HG03571 (cell line): ENCODE results near the gene SLC7A6OS.
"Not testable (repeated sequence)": the region's sequence is repeated elsewhere in the genome, so short reads cannot be mapped to it uniquely, and the experiment has no call there.

Experiments used
- ATAC-seq: cut with Tn5 transposase; IDR thresholded peaks from one replicate; pipeline ENCODE4 v1.9.1; 2021; ENCODE audit not compliant: unreplicated experiment

Gene SLC7A6OS

DNA sequence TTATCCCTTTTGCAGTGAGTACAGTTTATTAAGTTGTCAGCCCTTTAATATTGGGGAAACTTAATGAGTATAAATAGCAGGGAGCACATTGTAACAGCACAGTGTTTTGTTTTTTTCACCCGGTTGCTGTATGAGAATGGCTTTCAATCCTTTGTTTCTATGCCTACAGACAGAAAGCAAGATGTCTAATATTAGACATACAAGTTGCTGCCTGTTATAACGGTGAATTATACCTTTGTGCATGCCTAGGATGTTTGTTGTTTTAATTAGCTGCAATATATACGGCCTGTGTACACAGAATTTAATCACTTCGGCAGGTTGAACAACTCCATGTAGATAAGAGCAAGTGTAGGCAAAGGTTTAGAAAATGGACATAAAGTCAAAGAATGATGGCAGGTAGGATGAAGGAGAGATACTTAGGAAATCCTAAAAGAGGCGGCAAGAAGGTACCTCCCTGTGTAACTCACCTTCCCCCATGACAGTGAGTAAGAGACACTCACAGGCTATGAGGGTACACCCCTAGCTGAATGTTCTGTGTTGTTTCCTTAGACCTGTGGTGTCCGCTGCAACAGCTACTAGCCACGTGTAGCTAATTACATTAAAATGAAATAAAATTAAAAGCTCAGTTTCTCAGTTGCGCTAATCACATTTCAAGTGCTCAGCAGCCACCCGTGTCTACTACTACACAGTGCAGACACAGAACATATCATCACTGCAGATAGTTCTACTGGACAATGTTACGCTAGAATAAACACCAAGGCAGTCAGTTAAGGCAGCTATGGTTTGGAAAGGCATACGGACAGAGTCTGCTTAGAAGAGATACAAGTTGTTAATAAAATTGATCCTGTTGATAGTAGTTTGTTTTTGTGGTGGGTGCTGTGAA, 10.9 kb downstream of the SLC7A6OS start:
- ATAC-seq: no peak

DNA sequence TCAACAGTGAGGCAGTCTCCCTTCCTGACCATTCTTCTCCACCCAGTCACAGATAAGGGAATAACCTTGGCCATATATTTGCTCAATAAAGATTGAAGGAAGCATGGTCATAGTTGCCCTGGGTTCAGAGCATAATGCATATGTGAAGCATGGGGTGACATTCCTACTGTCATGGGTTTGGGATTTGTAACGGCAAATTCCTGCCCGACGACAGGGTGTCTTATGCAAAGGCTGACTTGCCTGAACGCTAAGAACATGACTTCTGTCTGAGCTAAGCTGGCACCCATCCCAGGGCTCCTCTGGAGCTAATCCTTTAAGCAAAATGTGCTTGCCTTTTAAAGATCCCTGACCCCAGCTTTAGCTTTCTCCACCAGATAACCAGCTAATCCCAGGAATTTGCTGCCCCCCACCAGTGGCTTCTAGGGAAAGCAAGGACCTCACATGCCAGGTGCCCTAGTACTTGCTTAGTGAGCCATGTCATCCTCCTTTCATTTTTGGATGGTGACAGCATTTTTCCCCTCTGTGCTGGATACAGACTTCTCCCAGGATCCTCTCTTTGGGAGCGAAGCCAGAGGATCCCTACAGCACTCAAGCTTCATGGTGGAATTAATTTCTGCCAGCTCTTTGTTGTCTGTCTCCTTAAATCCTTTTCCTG, 11.7 kb downstream of the SLC7A6OS start:
- ATAC-seq: no peak

DNA sequence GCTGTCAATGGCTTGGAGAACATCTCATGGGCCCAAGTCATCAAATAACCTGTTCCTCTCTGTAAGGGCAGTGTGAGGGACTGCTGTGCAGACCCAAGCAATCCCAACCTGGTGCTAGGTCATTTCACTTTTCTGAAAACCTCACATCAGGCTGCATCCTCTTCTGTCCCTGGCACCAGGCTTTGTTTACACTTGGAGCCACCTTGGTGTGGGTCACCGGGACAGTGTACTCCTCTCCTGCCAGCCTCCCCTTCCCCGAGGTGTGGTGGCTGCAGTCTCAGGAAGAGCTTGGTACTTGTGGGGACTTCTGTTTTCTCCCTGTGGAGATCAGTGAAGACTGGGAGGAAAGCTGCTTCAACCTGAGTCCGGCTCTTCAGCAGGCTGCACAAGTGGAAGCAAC, 12.4 kb downstream of the SLC7A6OS start:
- no peak for ATAC-seq

DNA sequence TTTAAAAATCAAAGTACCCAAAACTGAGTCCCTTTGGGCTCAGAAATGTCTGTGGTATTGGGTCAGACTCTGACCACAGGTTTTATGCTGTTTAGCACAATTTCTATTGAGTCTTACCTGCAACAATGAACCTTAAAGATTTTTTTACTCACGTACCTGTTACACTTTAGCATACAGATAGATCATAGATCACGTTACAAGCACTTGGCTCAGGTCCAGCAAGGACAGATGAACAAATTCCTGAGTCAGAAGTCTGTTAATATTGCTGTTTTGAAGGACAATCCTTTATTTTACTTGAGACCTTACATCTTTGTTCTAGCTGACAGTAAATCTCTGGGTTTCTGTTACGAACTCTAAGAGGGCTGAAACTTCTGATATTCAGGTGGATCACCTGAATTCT, 12.8 kb downstream of the SLC7A6OS start:
- no peak for ATAC-seq

DNA sequence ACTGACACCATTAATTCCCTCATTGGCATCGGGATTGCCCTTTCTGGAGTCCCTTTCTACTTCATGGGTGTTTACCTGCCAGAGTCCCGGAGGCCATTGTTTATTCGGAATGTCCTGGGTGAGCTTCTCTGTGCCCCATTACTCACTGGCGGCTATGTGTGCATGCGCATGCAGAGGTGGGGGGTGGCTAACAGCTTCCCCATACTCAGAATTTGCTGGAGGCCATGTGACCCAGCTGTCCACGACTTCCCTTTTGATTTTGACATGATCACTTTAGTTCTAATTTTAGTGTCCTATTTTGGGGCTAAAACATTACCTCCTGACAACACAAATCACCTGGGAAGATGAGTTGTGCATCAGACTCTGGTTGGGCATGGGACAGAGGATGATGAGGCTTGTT, 14.1 kb downstream of the SLC7A6OS start:
- ATAC-seq: no peak

DNA sequence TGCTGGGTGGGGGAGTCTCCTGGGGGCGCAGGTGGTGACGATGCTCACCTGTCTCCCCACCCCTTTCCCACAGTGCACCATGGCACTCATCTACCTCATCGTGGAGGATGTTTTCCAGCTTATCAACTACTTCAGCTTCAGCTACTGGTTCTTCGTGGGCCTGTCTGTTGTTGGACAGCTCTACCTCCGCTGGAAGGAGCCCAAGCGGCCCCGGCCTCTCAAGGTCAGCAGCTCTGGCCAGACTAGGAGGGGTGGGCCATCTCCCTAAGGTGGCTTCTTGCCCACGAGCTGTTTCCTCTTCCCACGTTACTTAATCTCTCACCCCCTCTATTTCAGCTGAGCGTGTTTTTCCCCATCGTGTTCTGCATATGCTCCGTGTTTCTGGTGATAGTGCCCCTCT, 14.5 kb downstream of the SLC7A6OS start:
- no peak for ATAC-seq

DNA sequence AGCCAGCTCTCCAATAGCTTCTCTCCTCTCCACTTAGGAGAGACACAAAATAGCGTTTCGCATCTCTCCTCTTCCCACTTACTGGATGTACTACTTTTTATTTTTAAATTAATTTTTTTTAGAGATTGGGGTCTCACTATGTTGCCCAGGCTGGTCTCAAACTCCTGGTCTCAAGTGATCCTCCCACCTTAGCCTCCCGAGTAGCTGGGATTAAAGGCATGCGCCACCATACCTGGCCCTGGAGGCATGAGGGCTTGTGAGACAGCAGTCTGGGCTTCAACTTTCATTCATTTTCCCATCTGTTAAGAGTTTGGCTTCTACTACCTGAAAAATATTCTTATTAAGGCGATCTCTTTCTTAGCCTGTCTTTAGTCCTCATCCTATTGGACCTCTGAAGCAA, 18.3 kb downstream of the SLC7A6OS start:
- ATAC-seq: no peak

DNA sequence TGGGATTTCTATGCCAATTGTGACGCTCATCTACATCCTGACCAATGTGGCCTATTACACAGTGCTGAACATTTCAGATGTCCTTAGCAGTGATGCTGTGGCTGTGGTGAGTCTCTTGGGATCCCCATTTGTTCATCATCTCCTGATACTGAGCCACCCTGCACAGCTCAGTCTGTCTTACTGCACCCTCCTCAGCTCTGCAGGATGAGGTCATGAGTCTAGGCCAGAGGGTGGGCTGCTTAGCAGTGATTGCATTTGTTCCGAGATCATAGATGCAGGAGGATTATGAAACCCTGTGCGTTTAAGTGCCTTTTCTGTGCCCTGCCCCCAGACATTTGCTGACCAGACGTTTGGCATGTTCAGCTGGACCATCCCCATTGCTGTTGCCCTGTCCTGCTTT, 19.5 kb downstream of the SLC7A6OS start:
- no peak for ATAC-seq

DNA sequence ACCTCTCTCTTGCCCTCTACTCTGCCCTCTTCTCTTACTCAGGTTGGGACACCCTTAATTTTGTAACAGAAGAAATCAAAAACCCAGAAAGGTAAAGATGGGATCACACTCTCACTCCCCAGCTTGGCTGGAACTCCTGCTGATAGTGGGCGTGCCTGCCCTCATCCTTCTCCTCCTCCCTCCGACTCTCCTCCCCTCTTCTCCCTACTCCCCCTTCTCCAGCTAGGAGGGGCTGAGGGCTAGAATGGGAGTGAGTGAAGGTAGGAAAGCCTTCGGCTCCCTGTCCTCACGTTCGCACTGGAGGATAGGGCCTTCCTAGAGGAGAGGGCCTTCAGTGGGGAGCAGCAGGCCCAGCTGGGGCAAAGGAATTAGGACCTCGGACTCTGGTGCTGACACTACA, 20.3 kb downstream of the SLC7A6OS start:
- no peak for ATAC-seq

DNA sequence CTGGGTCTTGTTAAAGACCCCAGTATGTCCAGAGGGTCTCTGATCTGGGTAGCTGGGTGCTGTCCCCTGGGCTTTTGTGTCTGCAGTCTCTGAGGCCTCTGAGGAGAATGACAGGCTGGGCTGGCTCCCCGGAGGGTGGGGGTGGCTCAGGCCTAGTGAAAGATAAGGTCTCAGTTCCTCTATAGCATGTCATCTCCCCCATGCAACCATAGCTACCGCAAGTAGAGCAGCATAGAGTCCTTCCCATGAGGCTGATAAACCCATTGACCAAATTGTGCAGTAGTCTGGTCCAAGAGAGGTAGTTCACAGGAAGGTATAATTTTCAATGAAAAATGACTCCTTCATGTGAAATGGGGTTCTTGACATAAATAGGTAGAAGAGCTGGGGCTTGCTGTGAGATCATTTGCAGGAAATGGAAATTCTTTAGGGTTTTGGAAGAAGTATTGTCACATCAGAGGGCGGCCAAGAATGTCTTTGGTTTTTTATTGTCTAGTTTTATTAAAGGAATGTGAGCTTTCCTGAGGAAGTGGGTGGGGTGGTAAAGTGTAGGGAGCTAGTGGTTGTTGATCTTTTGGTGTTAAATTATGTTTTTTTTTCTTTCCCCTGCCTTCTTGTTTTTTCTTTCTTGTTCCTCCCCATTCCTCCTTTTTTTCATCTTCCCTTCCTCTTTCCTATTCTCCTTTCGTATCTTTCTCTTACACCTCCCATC, 21.0 kb downstream of the SLC7A6OS start:
- peak; percentile 65 for ATAC-seq

DNA sequence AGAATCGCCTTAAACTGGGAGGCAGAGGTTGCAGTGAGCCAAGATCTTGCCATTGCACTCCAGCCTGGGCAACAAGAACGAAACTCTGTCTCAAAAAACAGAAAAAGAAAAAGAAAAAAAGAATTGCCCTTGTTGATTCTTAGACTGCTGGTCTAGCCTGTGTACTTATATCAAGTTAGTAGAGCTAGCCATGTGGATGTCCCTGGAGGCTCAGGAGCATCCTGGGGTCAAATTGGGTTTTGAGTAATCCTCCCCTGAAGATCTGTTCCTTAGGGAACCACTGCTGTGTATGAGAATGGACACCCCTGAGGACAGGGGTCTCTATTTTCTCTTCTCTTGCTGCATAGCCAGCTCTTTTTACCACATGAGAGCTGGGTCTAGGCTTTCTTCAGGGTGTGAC, 21.5 kb downstream of the SLC7A6OS start:
- no peak for ATAC-seq

DNA sequence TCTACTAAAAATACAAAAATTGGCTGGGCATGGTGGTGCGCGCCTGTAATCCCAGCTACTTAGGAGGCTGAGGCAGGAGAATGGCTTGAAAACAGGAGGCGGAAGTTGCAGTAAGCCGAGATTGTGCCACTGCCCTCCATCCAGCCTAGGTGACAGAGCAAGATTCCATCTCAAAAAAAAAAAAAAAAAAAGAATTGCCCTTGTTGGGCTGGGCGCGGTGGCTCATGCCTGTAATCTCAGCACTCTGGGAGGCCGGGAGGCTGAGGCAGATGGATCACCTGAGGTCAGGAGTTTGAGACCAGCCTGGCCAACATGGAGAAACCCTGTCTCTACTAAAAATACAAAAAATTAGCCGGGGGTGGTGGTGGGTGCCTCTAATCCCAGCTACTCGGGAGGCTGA, 21.9 kb downstream of the SLC7A6OS start:
- ATAC-seq: not testable (repeated sequence)

DNA sequence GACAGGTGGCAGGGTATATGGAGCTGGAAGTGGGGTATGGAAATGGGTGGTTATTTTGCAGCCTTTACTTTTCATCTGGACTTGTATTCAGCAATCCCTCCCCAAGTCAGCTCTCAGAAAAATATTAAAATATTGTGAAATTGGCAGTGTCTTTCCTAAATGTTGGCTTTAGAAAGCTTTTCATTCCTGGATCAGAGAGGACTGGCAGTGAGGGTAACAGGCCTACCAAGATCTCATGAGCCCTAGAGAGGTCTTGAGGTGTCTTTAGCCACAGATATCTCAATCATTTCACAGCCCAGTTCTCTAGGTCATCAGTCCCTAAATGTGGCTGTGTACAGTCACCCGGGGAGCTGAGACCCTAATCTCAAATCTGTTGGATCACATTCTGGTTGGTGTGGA, 22.5 kb downstream of the SLC7A6OS start:
- ATAC-seq: no peak

DNA sequence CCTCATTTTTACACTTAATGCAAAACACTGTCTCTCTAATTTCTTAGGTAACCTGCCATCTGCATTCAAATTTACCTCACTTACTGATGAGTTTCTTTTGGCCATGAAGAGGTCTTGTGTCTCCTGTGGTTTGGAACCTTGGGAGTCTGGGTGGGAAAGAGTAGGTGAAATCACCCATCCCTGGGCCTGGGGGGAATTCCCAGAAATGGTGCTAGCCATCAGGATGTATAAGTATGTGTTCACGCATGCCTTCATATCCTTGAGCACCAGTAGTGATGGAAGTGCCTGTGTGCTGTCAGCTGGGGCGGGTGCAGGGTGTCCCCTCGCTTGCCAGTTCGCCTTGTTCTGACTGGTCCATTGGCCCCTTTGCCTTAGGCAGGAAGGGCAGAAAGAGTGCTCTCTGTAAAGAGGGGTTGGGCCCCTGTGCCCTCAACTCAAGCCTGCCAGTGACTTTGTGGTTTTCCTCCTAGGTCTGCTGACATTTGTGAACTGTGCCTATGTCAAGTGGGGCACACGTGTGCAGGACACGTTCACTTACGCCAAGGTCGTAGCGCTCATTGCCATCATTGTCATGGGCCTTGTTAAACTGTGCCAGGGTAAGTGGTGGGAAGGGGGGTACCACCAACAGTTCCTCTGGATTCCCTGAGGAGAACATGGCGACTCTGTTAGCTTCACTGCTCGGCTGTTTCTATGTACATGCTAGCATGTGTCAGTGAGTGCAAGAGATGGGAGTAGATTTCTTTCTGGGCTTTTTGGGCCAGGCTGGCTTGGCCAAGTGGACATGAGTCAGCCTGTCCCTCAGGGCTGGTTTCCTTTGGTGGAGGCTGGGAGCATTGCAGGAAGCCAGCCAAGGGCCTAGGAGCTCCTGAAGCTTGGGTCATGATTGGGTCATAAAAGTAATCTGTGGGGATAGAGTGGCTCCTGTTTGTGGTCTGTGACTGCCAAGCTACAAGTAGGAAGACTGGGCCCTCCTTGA, 23.2 kb downstream of the SLC7A6OS start:
- ATAC-seq: no peak

DNA sequence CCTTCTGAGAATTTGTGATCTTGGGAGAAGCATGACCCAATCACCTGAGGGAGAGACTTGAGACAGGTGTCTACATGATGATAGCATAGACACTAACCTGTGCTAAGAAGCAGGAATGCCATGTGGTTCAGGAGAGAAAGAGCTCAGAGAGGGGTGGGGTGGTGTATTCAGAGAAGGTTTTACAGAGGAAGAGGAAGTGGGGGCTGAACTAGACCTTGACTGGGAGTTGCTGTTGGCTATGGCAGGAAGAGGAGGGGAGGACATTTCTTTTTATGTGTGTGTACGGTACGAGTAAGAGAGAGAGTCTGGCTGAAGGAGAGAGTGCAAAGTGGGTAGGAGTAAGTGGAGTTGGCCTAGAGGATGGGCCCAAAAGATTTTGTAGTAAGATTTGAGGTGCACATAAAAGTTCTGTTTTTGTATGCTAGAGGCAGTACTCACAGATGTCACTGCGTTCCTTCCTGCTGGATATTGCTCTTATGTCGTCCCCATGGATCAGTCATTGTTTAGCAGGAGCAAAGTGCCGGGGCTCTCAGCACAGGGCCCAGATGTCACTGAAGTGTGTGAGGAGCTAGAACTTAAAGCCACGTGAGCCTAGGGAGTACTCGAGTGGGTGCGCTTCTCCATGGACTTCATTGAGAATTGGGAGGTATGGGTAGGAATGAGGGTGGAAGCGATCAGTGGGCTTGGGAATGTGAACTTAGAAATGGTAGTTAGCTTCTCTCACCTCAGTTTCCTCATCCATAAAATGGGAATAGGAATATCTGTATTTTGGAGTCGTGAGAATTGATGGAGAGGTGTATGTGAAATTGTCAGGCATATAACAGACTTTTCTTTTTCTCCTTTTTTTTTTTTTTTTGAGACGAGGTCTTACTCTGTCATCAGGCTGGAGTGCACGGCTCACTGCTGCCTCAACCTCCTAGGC, 24.3 kb downstream of the SLC7A6OS start:
- ATAC-seq: no peak

DNA sequence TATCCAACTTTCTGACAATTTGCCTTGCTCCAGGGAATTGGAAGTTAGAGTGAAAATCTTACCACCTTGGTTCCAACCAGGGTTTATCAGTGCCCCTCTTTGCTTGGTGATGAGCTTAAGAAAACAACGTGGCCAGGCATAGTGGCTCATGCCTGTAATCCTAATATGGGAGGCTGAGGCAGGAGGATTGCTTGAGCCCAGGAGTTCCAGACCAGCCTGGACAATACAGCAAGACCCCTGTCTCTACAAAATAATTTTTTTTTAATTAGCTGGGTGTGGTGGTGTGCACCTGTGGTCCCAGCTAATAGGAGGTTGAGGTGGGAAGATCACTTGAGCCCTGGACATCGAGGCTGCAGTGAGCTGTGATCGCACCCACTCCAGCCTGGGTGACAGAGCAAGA, 25.1 kb downstream of the SLC7A6OS start:
- no peak for ATAC-seq

DNA sequence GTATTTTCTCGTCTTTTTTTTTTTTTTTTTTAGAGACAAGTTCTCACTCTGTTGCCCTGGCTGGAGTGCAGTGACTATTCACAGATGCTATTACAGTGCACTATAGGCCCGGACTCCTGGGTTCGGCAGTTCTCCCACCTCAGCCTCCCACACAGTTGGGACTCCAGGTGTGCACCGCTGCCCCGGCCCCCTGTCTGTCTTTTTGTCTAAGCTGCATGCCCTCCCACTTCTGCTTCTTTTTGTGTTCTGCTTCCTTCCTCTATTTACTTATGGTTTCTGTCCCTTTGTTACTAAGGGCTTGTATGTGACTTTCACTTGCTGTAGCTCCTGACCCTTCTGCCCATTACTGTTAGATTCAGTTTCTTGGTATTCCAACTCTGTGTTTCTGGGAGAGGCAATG, 25.9 kb downstream of the SLC7A6OS start:
- peak; percentile 42 for ATAC-seq

DNA sequence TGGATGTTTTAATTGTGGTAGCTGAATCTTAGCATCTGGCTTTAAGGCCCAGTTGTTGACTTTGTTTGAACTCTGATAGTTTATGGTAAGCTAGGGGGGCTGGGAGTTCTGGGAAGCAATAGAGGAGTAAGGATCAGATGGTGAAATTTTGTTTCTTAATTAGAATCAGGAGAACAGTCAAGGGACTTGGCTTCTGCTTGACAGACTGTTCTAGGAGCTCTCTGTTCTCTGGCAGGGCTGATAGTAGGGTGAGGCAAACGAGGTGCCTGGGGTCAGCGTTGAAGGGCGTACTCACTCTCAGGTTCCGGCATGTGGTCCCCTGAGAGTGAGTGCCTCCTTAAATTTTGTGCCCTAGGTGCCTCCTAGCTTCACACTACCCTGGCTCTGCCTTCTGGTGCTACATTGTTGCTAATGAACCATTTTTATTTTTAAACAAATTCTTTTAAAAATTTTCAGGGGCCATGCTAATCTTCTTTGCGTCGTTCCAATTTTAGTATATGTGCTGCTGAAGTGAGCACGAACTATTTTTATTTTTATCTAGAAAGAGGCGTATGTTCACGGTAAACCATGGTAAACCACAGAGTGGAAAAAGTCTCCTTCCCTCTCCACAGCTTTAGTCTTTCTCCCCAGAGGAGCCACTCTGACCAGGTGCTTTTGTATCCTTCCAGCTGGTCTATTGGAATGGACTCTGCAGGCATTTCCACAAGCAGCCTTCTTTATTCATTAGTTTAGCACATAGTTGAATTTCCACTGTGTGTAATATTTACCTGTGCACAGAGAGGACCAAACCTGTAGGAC, 26.7 kb downstream of the SLC7A6OS start:
- ATAC-seq: peak; percentile 40

DNA sequence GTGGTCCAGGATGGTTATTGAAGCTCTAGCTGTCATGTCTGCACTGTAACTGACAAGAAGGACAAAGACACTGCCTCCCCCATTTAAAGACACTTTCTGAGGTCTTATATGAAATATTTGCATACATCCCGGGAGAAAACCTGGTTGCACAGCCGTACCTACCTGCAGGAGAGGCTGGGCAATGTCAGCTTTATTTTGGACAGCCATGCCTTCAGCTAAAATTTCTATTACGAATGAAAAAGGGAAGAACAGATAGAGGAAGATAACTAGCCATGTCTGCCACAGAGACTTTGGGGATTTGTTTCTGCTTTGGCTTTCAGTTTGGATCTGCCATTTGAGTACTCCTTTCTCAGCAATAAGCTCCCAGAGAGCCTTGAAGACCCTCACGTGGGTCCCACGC, 27.4 kb downstream of the SLC7A6OS start:
- ATAC-seq: no peak
